Measurements from ENCODE around the gene IL17REL.
"Not testable (repeated sequence)": the region's sequence is repeated elsewhere in the genome, so short reads cannot be mapped to it uniquely, and the experiment has no call there.

Gene IL17REL

DNA sequence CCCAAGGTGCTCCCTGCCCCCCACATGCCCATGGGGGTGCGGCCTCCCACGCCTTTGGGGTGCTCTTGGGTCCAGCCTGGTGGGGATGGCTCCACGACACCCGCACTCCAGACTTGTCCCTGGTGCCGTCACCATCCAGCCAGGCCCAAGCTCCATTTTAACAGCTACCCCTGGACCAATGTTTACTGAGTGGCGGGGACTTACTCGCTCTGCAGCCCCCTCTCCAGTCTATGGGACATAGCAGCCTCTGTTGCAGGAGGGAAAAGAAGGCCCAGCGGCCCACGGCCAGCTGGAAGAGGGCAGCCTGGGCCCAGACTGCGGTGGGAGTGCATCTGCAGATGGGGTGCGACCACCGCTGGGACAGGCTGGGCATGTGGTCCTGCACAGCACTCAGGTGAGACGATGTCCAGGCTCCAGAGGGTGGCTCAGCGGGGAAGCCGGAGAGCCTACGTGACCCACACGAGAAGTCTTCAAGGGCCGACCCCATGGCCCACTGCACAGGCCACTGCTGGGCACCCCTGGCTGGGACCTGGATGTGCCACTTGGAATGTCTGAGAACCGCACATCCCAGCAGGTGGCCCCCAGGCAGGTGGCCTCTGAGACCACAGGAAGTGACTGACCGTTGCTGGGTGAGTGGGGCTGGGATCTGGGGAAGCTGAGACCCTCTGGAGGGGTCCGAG is 18.1 kb downstream of the IL17REL start:
- DNase-seq (ENCODE audit: insufficient read length, low spot score) = no peak
- TF ChIP-seq SPI1 (IDR thresholded peaks at IDR 0.05; ENCODE audit: low read depth, low read length) = no peak
- TF ChIP-seq TAF1 (IDR thresholded peaks at IDR 0.05; ENCODE audit: low read depth, low read length) = no peak
- no peak for TF ChIP-seq PAX5 (IDR thresholded peaks at IDR 0.05; ENCODE audit: insufficient read depth, low read length, severe bottlenecking)
- no peak for TF ChIP-seq POLR2AphosphoS5 (IDR thresholded peaks at IDR 0.05; ENCODE audit: low read depth, low read length)
- TF ChIP-seq POLR2A (IDR thresholded peaks at IDR 0.05; ENCODE audit: low read depth, low read length) = no peak
- TF ChIP-seq POU2F2 (IDR thresholded peaks at IDR 0.05; ENCODE audit: low read depth, low read length) = no peak
- no peak for FAIRE-seq

- DNase-seq (ENCODE audit: insufficient read length, low spot score) = no peak
- TF ChIP-seq SPI1 (IDR thresholded peaks at IDR 0.05; ENCODE audit: low read depth, low read length) (no peak), POLR2A (IDR thresholded peaks at IDR 0.05; ENCODE audit: low read depth, low read length) (no peak), POU2F2 (IDR thresholded peaks at IDR 0.05; ENCODE audit: low read depth, low read length) (no peak), PAX5 (IDR thresholded peaks at IDR 0.05; ENCODE audit: insufficient read depth, low read length, severe bottlenecking) (no peak), POLR2AphosphoS5 (IDR thresholded peaks at IDR 0.05; ENCODE audit: low read depth, low read length) (no peak), TAF1 (IDR thresholded peaks at IDR 0.05; ENCODE audit: low read depth, low read length) (no peak)
- no peak for FAIRE-seq
Observed at GRCh38 chr22:49993649-49994360, 18.8 kb downstream of the IL17REL start.

DNA sequence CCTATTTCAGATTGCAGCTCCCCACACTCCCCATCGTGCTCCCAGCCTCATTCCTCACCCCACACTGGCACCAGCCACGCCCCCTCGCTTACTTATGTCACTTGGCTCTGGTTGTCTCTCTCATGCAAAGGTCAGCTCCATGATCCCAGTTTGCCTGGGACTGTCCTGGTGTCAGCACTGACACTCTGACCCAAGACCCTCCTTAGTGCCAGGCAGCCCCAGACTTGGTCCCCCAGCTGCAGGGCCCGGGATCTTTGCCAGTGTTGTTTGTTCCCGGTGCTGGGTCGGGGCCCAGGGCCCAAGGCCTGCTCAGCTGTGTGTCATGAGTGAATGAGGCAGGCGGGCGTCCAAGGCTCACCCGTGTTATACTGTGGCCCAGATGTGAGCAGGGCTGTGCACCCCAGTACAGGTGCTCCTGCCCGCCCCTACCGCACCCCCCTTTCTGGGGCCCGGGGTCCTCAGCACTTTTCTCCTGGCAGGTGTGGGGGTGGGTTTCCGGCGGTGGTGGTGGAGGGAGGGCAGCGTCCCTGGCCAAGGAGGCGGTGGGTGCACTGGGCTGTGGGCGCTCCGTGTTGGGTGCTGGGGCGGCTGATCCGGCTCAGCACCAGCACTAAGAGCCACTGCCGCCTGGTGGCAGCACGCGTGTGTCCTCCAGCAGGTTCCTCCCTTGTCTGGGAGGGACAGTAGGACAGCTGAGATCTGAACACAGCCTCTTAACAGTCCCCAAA is 19.5 kb downstream of the IL17REL start:
- DNase-seq (ENCODE audit: insufficient read length, low spot score) (peak; percentile 82), FAIRE-seq (peak; percentile 90)
- no peak for TF ChIP-seq PAX5 (IDR thresholded peaks at IDR 0.05; ENCODE audit: insufficient read depth, low read length, severe bottlenecking)

DNA sequence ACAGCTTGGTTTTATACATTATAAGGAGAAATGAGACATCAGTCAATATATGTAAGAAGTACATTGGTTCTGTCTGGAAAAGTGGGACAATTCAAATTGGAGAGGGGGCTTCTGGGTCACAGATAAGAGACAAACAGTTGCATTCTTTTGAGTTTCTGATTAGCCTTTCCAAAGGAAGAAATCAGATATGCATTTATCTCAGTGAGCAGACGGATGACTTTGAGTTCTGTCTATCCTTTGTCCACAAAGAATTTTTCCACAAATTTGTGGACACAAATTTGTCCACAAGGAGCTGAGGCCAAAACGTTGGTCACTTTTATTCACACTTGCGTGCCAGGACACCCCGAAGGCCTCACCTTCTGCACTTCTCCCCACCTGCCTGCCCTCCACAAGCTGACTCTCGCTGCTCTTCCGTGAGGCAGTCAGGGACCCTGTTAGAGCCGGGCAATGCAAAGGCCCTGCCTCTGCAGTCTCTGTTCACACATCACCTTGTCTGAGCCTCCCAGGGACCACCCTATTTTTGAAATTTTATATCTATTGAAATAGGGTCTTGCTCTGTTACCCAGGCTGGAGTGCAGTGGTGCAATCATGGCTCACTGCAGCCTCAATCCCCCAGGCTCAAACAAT is 20.5 kb downstream of the IL17REL start:
- FAIRE-seq (no peak), DNase-seq (ENCODE audit: insufficient read length, low spot score) (no peak)
- no peak for TF ChIP-seq POU2F2 (IDR thresholded peaks at IDR 0.05; ENCODE audit: low read depth, low read length)
- no peak for TF ChIP-seq TAF1 (IDR thresholded peaks at IDR 0.05; ENCODE audit: low read depth, low read length)
- no peak for TF ChIP-seq PAX5 (IDR thresholded peaks at IDR 0.05; ENCODE audit: insufficient read depth, low read length, severe bottlenecking)
- TF ChIP-seq POLR2AphosphoS5 (IDR thresholded peaks at IDR 0.05; ENCODE audit: low read depth, low read length) = no peak
- TF ChIP-seq POLR2A (IDR thresholded peaks at IDR 0.05; ENCODE audit: low read depth, low read length) = no peak
- no peak for TF ChIP-seq SPI1 (IDR thresholded peaks at IDR 0.05; ENCODE audit: low read depth, low read length)

DNA sequence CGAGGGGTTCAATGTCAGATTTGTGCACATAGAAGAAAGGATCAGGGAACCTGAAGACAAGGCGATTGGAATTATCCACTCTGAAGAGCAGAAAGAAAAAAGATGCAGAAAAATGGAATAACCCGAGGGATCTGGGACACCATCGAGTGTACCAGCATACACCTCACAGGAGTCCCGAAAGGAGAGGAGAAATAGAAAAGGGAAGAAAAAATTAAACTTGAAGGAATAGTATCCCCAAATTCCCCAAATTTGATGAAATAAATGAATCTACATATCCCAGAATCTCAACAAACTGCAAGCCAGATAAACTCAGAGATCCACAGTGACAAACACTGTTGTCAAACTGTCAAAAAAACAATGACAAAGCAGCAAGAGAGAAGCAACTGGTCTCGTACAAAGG is 21.4 kb downstream of the IL17REL start:
- no peak for FAIRE-seq

GRCh38 chr22:49989826-49990225 is 22.7 kb downstream of the IL17REL start:
- not testable (repeated sequence) for DNase-seq (ENCODE audit: insufficient read length, low spot score); FAIRE-seq

More for the DNA sequence above, 21.4 kb downstream of the IL17REL start:
- TF ChIP-seq POU2F2 (IDR thresholded peaks at IDR 0.05; ENCODE audit: low read depth, low read length) (no peak), TAF1 (IDR thresholded peaks at IDR 0.05; ENCODE audit: low read depth, low read length) (no peak), POLR2AphosphoS5 (IDR thresholded peaks at IDR 0.05; ENCODE audit: low read depth, low read length) (no peak)
- DNase-seq (ENCODE audit: insufficient read length, low spot score) = no peak

DNA sequence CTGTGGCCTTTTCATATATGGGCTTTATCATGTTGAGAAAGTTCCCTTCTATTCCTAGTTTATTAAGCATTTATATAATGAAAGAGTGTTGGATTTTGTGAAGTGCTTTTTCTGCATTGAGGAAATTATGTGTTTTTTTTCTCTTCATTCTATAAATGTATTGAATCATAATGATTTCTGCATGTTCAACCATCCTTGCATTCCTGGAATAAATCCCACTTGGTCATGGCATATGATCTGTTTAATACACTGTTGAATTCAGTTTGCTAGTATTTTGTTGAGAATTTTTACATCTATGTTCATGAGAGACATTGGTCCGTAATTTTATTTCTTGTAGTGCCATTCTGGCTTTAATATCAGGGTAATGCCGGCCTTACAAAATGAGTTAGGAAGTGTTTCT is 26.2 kb downstream of the IL17REL start:
- no peak for FAIRE-seq
- DNase-seq (ENCODE audit: insufficient read length, low spot score) = no peak
- TF ChIP-seq POLR2A (IDR thresholded peaks at IDR 0.05; ENCODE audit: low read depth, low read length) (no peak), POU2F2 (IDR thresholded peaks at IDR 0.05; ENCODE audit: low read depth, low read length) (no peak), POLR2AphosphoS5 (IDR thresholded peaks at IDR 0.05; ENCODE audit: low read depth, low read length) (no peak), SPI1 (IDR thresholded peaks at IDR 0.05; ENCODE audit: low read depth, low read length) (no peak), TAF1 (IDR thresholded peaks at IDR 0.05; ENCODE audit: low read depth, low read length) (no peak), PAX5 (IDR thresholded peaks at IDR 0.05; ENCODE audit: insufficient read depth, low read length, severe bottlenecking) (no peak)

DNA sequence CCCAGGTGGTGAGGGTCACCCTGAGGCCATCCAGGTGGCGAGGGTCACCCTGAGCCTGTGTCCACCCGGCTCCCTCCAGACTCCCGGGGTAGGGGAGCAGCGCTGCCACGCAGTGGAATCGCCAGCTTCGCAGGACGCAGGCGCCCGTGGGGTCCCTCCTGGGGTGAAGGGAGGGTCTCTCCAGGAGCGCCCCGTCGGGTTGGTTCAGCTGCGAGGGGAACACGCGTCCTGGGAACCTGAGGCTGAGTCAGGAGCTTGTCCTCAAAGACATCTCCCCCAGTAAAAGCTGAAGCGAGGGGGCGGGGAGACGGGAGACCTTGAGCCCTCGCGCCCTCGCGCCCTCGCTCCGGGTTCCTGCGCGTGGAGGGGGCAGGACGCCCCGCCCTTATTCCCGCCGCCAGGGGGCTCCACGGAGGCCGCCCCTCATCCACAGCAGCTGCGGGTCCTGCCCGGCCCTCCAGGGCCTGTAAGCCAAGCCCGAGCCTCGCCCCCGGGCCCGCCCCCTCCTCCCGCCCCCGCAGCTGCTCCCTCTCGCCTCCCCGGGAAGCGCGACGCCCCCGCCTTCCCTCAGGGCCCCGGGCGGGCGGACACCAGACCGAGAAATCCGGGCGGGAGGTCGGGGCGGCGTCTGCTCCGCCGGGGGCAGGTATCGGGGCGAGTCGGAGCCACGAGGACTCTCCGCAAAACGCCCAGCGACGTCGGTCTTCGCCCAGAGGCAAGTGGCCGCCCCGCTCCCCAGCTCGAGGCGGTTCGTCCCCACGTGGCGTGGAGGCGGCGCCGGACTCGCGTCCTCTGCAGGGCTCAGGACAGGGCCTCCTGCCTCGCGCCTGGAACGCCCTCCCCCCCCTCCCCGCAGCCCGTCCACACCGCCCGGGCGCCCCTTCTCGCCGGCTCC is 29.2 kb downstream of the IL17REL start:
- no peak for FAIRE-seq
- TF ChIP-seq SPI1 (IDR thresholded peaks at IDR 0.05; ENCODE audit: low read depth, low read length) (no peak), POU2F2 (IDR thresholded peaks at IDR 0.05; ENCODE audit: low read depth, low read length) (no peak), TAF1 (IDR thresholded peaks at IDR 0.05; ENCODE audit: low read depth, low read length) (no peak), POLR2A (IDR thresholded peaks at IDR 0.05; ENCODE audit: low read depth, low read length) (no peak), PAX5 (IDR thresholded peaks at IDR 0.05; ENCODE audit: insufficient read depth, low read length, severe bottlenecking) (no peak), POLR2AphosphoS5 (IDR thresholded peaks at IDR 0.05; ENCODE audit: low read depth, low read length) (no peak)
- DNase-seq (ENCODE audit: insufficient read length, low spot score) = no peak

GRCh38 chr22:49981799-49982198 is 30.8 kb downstream of the IL17REL start:
- not testable (repeated sequence) for FAIRE-seq; DNase-seq (ENCODE audit: insufficient read length, low spot score)
